Muscle of leg (tissue), 11 donors: ENCODE data around the gene SMAD3. TPM values are rescaled to one million over a fixed set of nuclear protein-coding genes. Genes with fewer than 3 reads are reported as not detected.

Experiments
- DNase-seq: peaks from one replicate; pipeline ENCODE4 v3.0.0; 2013
- H3K27ac ChIP-seq: one replicate; pipeline ENCODE4 v1.5.1; 2013; ENCODE audit warnings: mild to moderate bottlenecking, low read length, control low read depth
- H3K27me3 ChIP-seq: one replicate; pipeline ENCODE4 v1.6.1; 2013; ENCODE audit warnings: low read length; ENCODE audit not compliant: control insufficient read depth, insufficient read depth
- H3K36me3 ChIP-seq: one replicate; pipeline ENCODE4 v1.6.1; 2013; ENCODE audit warnings: low read length; ENCODE audit not compliant: control insufficient read depth, insufficient read depth
- H3K4me1 ChIP-seq: one replicate; pipeline ENCODE4 v1.6.1; 2013; ENCODE audit warnings: low read length; ENCODE audit not compliant: control insufficient read depth, insufficient read depth
- H3K4me3 ChIP-seq: one replicate; pipeline ENCODE4 v1.5.1; 2013; ENCODE audit warnings: low read length, control low read depth
- H3K9me3 ChIP-seq: replicated peaks from 2 replicates; pipeline ENCODE4 v1.6.1; 2013; ENCODE audit warnings: low read depth, low read length; ENCODE audit not compliant: control insufficient read depth
- WGBS: methylation state at CpG from one replicate; pipeline ENCODE4 v1.1.5; 2013; ENCODE audit warnings: missing lambda C conversion rate; ENCODE audit not compliant: insufficient coverage; 5-methylcytosine and 5-hydroxymethylcytosine counted together
- polyA plus RNA-seq, 8 donors: library from polyadenylated mRNA; unstranded; fragments of 120-200 nt; gene quantifications; one replicate each; pipeline versions ENCODE4 v1.2.1 to v1.2.3, GENCODE V29; 2013; ENCODE audit warnings: inconsistent platforms in 1 of 8, low replicate concordance in 1 of 8; ENCODE audit not compliant: insufficient read length in 8 of 8, insufficient read depth in 1 of 8
- total RNA-seq: library from RNA; stranded (reverse); fragments of 120-200 nt; gene quantifications from one replicate; pipeline ENCODE4 v1.2.4, GENCODE V29; 2013

Gene SMAD3
- total and polyA plus RNA-seq, 9 donors, result 18.3 to 34.0 (median 25.8) TPM

DNA sequence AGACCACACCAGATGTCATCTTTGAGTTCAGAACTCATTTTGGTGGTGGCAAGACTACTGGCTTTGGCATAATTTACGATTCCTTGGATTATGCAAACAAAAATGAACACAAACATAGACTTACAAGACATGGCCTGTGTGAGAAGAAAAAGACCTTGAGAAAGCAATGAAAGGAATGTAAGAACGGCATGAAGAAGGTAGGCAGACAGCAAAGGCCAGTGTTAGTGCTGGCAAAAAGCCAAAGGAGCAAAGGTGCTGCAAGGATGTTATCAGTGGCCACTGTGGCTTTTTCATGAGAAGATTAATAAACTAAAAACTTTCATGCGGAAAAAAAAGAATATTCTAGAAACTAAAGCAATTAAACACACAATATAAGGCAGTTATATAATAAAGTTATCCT is 167.2 kb downstream of the SMAD3 start:
- DNase-seq, result no peak
- no CpG with 5 or more reads among the region's 3 CpGs for WGBS
- Histone ChIP-seq H3K27me3 (no peaks in the 10 kb centered on the region), H3K36me3 (peaks cover 21% of the 10 kb centered on the region), H3K4me1 (no peaks in the 10 kb centered on the region), H3K27ac (no peak overlapping the region), H3K4me3 (no peak overlapping the region), H3K9me3 (no peaks in the 10 kb centered on the region)

DNA sequence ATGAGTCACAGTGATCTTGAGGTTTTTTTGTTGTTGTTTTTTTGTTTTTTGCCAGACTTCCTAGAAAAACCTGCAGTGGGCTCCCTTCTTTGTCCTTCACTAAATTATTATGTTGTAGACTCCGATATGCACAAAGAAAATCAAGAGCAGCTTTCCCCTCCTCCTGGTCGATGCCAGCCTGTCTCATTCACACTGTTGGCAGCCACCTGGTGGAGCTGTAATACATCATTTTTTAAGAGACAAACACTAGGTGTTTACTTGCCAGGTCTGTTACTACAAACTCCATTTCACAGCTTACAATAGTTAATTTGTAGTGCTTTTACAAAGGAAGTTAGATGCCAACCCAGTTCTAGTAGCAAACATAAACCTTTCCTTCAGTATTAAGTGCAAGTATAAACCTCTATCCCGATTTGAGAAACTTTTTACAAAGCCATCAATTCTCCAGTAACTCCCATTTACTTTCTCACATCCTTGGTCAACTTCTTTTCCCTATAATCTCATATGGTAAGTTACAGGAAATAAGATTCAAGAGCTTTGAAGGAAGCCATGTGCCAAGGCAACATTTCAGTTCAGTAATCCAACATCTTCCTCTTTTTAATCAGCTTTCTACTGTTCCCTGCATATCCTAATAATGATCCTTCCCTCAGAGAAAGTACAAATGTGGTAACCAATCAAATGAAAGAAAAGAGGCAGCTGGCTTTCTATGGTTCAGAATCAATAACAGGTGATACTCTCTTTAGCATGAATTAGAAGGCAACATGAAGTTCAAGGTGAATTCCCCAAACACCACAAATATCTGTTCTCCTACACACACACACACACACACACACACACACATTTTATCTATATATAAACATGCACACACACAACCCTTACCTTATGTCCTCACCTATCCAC is 175.1 kb downstream of the SMAD3 start:
- DNase-seq, result no peak
- H3K36me3 ChIP-seq, result no peaks in the 10 kb centered on the region
- H3K9me3 ChIP-seq, result no peaks in the 10 kb centered on the region
- H3K27me3 ChIP-seq, result no peaks in the 10 kb centered on the region
- H3K27ac ChIP-seq, result no peak overlapping the region
- no peaks in the 10 kb centered on the region for H3K4me1 ChIP-seq
- WGBS, result no CpG with 5 or more reads among the region's 3 CpGs
- no peak overlapping the region for H3K4me3 ChIP-seq

DNA sequence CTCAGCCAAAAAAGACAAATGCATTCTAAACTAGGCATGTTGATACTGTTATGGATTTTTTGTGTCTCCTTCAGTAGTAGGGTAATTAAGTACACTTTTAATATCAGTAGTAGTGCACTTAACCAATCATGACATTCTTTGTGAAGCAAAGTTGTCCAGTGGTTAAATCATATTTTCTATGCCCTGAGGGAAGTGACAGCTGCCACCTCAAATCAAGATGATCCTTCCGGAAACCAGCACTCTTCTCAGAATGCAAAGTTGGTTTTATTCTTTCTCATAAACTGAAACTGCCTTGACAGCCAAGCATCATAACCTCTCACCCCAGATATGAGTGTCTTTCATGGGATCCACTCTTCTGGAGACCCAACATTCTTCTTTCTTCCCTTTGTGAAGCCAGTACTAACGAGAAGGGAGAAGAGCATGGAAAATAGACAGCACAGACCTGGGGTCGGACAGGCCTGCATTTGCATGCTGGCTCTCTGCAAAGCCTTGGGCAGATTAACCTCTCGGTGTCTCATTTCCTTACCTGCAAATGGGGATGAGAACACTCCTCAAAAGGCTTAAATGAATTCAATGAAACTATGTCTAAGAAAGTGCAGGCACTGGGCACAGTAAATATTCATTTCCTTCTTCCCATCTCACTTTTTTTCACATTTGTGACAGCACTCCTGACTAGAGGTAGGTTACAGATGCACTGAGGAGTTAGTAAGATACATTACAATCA is 175.9 kb downstream of the SMAD3 start:
- no peaks in the 10 kb centered on the region for H3K9me3 ChIP-seq
- H3K4me1 ChIP-seq, result no peaks in the 10 kb centered on the region
- peaks cover 3% of the 10 kb centered on the region for H3K36me3 ChIP-seq
- no peak overlapping the region for H3K4me3 ChIP-seq
- H3K27ac ChIP-seq, result no peak overlapping the region
- no peaks in the 10 kb centered on the region for H3K27me3 ChIP-seq
- WGBS, result 60% methylated on average over 1 of the region's 4 CpGs
- DNase-seq, result no peak

DNA sequence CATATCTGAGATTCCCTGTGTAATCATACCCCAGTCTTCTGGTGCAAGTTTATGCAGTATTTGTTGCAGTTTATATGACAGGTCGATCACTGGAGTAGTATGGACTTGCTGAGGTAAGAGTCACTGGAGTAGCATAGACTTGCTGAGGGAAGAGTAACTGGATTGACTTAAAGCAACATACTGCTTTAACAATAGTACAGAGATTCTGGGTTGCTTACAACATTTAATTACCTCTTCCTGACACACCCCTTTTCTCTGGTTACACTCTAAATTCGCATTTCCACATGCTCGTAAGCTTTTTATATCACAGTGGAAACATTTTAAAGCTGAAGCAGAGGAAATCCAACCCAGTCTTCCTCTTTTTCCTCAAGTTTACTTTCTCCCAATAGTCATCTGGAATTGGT is 177.3 kb downstream of the SMAD3 start:
- no peaks in the 10 kb centered on the region for H3K27me3 ChIP-seq
- no peaks in the 10 kb centered on the region for H3K4me1 ChIP-seq
- DNase-seq, result peak; percentile 81
- peaks cover 3% of the 10 kb centered on the region for H3K36me3 ChIP-seq
- H3K27ac ChIP-seq, result no peak overlapping the region
- no CpG with 5 or more reads among the region's 3 CpGs for WGBS
- no peaks in the 10 kb centered on the region for H3K9me3 ChIP-seq
- no peak overlapping the region for H3K4me3 ChIP-seq

Other genes starting within 250 kb of the SMAD3 start
- 22.5 TPM for gene AAGAB, start 189.1 kb downstream of the SMAD3 start, total RNA-seq
- gene AAGAB, start 189.1 kb downstream of the SMAD3 start, polyA plus RNA-seq, result 10 to 100 TPM; 18.2 to 21.9 (median 20.2) TPM
- gene IQCH, start 189.2 kb downstream of the SMAD3 start, total RNA-seq, result 1.6 TPM
- gene IQCH, start 189.2 kb downstream of the SMAD3 start, polyA plus RNA-seq, result 1 to 10 TPM in 3 of 8 donors, under 1 TPM in 5; 0.69 to 1.8 (median 0.94) TPM